HG03378 (cell line): ENCODE data around the gene RPGR.

Source experiments
- ATAC-seq: cut with Tn5 transposase; IDR thresholded peaks from one replicate; pipeline ENCODE4 v1.9.1; 2021; ENCODE audit warnings: mild to moderate bottlenecking, moderate library complexity; ENCODE audit not compliant: unreplicated experiment

Gene RPGR

GRCh38 chrX:38327007-38327774 is at the start of gene RPGR:
TSS of gene RPGR (minus strand) at chrX:38327509. CDS start at chrX:38327367, 142 bp downstream.
- peak; percentile 90 for ATAC-seq

DNA sequence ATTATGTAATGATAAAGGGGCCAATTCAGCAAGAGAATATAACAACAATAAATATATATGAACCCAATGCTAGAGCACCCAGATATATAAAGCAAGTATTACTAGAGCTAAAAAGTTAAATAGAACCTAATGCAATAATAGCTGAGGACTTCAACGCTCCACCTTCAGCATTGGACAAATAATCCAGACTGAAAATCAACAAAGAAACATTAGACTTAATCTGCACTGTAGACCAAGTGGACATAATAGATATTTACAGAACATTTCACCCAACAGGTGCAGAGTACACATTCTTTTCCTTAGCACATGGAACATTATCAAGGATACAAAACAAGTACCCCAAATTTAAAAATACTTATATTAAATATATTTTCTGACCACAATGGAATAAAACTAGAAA is 49.4 kb upstream of the RPGR start:
- ATAC-seq: no peak

DNA sequence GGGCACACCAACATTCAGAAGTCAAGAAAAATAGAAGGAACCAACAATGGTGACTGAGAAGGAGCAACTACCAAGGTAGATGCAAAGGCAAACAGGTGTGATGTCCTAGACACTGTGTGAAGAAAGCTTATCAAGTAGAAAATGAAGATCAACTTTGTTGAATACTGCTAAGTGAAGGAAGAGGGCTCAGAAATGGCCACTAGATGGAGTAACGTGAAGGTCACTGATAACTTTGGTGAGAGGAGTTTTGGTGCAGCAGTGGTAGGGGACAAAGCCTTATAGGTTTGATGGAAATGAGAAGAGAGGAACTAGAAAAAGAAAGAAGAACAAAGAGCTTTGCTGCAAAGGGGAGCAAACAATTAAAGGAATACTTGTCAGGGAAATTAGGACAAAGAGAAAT is 48.6 kb upstream of the RPGR start:
- ATAC-seq: no peak

DNA sequence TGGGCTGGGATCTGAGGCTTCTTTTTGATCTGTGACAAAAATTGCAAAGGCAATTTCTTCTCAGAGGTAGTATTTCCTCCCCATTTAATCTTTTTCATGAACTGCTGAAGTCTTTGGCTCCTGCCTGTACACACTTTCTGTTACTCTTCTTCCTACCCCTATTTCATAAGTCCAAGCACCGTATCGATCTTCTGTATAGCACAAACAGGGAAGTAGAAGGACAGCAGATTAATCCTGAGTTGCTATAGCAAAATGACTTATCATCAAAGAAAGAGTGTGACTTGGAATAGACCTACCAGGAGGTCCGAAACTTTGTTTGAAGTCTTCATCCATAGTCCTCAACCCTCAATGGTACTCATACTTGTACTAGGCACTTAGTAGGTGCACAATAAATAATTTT is 47.1 kb upstream of the RPGR start:
- no peak for ATAC-seq

DNA sequence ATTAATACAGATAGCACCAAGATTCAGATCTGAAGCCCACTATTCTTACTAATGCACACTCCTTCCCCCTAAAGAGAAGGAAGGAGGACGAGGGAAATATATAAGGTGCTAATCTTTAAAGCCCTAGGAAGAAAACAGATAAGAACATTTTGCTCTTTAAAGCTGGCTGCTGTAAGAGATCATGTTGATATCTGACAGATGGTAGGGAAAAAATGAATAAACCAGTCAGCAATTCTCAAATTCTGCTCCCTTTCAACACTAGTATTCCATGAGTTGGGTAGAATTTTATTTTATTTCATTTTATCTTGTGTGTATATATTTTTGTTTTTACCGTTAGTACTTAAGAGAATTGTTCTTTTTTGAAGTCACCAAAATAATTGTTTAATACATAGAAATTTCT is 44.3 kb upstream of the RPGR start:
- ATAC-seq: no peak

DNA sequence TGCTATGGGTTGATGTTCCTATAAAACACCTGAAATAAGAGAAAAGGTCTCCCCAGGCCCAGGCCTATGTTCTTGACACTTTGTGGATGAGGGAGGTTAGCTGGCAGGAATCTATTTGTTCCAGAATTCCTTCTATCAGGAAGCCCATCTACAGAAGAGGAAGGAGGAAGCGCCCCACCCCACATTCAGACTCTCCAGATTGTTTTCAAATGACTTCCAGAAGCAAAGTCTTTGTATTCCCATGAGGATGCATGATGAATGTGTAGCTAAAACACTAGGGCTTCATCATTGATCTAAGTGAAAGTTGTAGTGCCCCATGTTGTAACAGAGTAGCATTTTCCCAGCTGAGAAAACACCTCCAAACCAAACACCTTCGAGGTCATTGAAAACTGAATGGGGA is 41.5 kb upstream of the RPGR start:
- ATAC-seq: no peak

GRCh38 chrX:38365954-38366353 is 38.6 kb upstream of the RPGR start:
- no peak for ATAC-seq

DNA sequence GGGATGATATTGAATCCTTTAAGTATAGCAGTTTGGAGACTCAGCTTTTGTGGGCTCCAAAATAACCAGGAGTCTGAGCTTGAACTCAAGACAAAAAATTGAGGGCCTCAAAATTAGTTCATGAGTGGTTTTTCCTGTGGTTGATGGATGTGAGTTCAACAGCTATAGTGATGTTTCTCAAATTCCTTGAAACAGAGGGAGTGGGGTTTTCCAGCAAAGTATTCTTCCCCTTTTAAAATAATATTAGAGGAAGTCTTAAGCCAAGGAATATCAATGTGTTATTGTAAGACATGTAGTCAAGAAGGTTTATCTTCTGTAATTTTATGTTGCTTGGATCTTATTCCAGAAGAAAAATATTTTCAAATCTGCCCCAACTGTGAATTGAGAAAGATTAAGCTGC is 35.7 kb upstream of the RPGR start:
- ATAC-seq: no peak

- ATAC-seq: no peak
Measured at GRCh38 chrX:38357747-38358673, 30.7 kb upstream of the RPGR start.

DNA sequence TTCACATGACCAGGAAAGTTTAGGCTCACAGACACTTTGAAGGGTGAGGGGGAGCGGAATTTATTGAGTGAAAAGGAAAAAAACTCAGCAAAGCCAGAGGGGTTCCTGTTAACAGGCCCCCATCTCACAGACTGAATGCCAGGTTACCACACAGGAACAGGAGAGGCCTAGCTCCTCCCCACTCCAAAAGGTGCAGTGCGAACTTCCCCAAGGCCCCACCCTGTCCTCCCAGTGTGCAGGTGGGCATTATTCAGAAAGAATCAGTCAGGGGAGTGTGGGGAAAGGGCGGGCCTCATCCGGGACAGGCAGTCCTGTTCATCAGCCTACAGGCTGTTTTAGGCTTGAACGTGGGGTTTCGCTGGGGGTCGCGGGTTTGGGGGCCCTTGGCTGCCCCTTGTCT is 29.1 kb upstream of the RPGR start:
- no peak for ATAC-seq

DNA sequence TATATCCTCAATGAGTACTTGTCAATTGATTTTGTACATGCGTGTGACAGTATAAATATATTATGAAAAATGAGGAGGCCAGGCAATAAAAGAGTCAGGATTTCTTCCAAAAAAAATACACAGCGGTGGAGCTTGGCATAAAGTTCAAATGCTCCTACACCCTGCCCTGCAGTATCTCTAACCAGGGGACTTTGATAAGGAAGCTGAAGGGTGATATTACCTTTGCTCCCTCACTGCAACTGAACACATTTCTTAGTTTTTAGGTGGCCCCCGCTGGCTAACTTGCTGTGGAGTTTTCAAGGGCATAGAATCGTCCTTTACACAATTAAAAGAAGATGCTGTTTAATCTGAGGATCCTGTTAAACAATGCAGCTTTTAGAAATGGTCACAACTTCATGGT is 25.1 kb upstream of the RPGR start, which contains the start of gene OTC:
Gene OTC (plus strand): TSS at position 243 of the 400 bp plus-strand sequence. CDS start 93 bp downstream, at position 336.
- ATAC-seq: no peak

DNA sequence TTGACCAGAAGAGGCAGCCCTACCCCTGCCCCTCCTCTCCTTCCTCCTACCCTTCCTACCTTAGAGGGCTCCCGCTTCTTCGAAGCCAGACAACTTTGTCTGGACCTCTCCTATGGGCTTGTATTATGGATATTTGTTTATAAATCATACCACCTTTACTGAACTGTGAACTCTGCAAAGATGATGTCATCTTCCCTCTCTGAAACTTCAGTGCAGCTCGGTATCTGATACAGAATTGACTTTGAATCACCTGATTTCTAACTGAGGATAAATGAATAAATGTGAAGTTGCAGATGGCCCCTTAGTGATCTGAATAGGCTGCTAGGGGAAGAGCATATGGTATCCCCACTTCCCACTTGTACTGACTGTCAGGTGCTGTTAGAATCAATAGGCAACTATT is 24.0 kb upstream of the RPGR start:
- ATAC-seq: no peak

- ATAC-seq: peak; percentile 80
Measured at GRCh38 chrX:38347136-38347535, 19.8 kb upstream of the RPGR start.

DNA sequence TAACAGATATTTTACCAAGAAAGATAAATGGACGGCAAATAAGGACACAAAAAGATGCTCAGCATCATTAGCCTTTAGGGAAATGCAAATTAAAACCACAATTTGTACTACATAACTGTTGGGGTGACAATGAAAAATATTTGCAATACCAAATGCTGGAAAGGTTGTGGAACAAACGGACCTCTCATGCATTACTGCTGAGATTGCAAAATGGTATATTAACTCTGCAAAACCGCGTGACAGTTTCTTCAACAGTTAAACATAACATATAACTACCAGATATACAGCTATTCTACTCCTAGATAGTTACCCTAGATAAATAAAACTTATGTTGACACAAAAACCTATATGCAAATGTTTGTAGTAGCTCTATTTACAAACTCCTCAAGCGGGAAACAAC is 18.8 kb upstream of the RPGR start:
- ATAC-seq: no peak

- ATAC-seq: no peak
Measured at GRCh38 chrX:38342853-38343778, 15.8 kb upstream of the RPGR start.

DNA sequence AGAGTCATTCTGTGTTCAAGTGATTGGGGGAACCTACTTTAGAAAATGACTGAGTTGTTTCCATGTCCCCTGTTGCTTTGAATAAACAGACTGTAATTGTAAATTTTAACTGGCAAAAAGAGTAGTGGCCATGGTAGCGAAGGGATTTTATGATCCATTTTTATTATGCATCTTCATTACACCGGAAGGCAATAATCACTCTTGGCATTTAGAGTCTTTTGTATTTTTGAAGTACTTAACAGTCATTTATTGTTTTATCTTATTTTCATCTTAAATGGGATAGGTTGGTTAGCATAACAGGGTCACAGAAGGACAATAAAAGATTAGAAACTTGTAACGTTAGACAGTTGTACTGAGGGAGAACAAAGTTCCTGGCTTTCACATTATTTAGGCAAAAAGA is 14.1 kb upstream of the RPGR start:
- no peak for ATAC-seq

GRCh38 chrX:38336538-38337240 is 9.4 kb upstream of the RPGR start:
- no peak for ATAC-seq

- no peak for ATAC-seq
Measured at GRCh38 chrX:38335382-38335781, 8.1 kb upstream of the RPGR start.

DNA sequence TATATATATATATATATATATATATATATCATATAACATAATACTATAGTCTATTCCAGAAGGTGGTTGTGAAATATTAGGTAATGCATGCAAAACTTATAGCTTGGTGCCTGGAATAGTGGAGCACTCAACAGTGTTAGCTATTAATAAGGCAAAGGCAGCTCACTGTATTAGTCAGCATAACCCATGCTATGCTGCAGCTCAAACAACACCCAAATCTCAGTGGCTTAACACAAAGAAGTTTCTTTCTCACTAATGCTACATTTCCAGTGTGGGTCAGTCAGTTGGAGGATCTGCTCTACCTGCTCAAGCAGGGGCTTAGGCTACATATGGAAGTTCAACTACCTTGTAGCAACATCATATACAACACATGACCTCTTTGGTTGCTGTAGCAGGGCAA is 5.2 kb upstream of the RPGR start:
- ATAC-seq: peak; percentile 75

DNA sequence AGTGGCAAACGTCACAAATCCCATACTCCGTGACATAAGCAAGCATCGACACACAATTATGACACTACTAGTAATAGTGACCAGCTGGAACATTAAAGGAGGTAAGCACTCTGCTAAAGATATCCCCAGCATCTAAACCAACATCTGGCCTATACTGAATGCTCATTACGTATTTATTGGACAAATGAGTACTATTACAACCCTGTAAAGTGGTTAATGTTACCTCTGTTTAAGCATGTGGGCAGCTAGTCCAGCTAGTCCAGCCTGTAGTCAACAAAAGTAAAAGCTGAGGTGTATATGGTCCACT is 419 bp upstream of the RPGR start:
- ATAC-seq: no peak
